SK-N-SH (cell line): ENCODE data around the gene HPCAL4. TPM values are rescaled to one million over a fixed set of nuclear protein-coding genes. Genes with fewer than 3 reads are reported as not detected.

Experiments
- CTCF ChIA-PET: fragments of 300-600, 350-600 bp; formaldehyde crosslinking; extraction: SDS; loops from one replicate; lab custom pipeline; 2021; lab: Yijun Ruan, JAX
- POLR2A ChIA-PET: fragments of 350-600 bp; sonication (Branson Sonifier 250); formaldehyde crosslinking; extraction: SDS; loops from one replicate; lab custom pipeline; 2020; ENCODE audit warnings: antibody characterized with exemption, inconsistent platforms; lab: Yijun Ruan, JAX
- DNase-seq: peaks from one replicate; pipeline ENCODE4 v3.0.0; 2012
- H2AFZ ChIP-seq: fragments of 200-600 bp; sonication (generic); 2 replicates; pipeline ENCODE4 v1.8.1; 2016; ENCODE audit warnings: antibody characterized with exemption, mild to moderate bottlenecking, low read depth
- H3F3A ChIP-seq: fragments of 200-600 bp; sonication (generic); replicated peaks from 2 replicates; pipeline ENCODE3; 2016; ENCODE audit warnings: antibody characterized with exemption, mild to moderate bottlenecking; ENCODE audit not compliant: insufficient read depth
- H3K27ac ChIP-seq, 2 experiments: fragments of 200-500 bp in 1 of 2; fragments of 200-600 bp in 1 of 2; sonication (Bioruptor generic) in 1 of 2; sonication (generic), shearing (Covaris generic) in 1 of 2; 2 replicates each; pipeline versions ENCODE4 v1.5.1 to v1.6.1; 2014 to 2016; ENCODE audit warnings: low read depth in 2 of 2, inconsistent platforms in 1 of 2, low read length in 1 of 2, mild to moderate bottlenecking in 1 of 2, mixed read lengths in 1 of 2
- H3K27me3 ChIP-seq: fragments of 200-600 bp; sonication (generic), shearing (Covaris generic); 2 replicates; pipeline ENCODE4 v1.6.1; 2016; ENCODE audit warnings: mixed run types; ENCODE audit not compliant: insufficient read depth
- H3K36me3 ChIP-seq, 2 experiments: fragments of 200-500 bp in 1 of 2; fragments of 200-600 bp in 1 of 2; sonication (Bioruptor generic) in 1 of 2; sonication (generic) in 1 of 2; replicated peaks in 1 of 2; 2 replicates each; pipeline versions ENCODE3 to v1.5.1; 2014 to 2016; ENCODE audit warnings: low read length in 1 of 2, mild to moderate bottlenecking in 1 of 2; ENCODE audit not compliant: insufficient read depth in 2 of 2, control insufficient read depth in 1 of 2
- H3K4me1 ChIP-seq, 2 experiments: fragments of 200-500 bp in 1 of 2; fragments of 200-600 bp in 1 of 2; sonication (Bioruptor generic) in 1 of 2; sonication (generic), shearing (Covaris generic) in 1 of 2; 2 replicates each; pipeline versions ENCODE4 v1.5.1 to v1.6.1; 2014 to 2016; ENCODE audit warnings: low read depth in 1 of 2, low read length in 1 of 2, mixed run types in 1 of 2; ENCODE audit not compliant: insufficient read depth in 2 of 2, control insufficient read depth in 1 of 2
- H3K4me2 ChIP-seq: fragments of 200-600 bp; sonication (generic), shearing (Covaris generic); 2 replicates; pipeline ENCODE4 v1.6.1; 2017; ENCODE audit warnings: mixed run types
- H3K4me3 ChIP-seq, 2 experiments: fragments of 200-500 bp in 1 of 2; fragments of 200-600 bp in 1 of 2; sonication (Bioruptor generic) in 1 of 2; sonication (generic), shearing (Covaris generic) in 1 of 2; 2 replicates each; pipeline versions ENCODE4 v1.5.1 to v1.8.1; 2014 to 2016; ENCODE audit warnings: low read depth in 2 of 2, inconsistent platforms in 1 of 2, low read length in 1 of 2, mild to moderate bottlenecking in 1 of 2, mixed read lengths in 1 of 2, moderate library complexity in 1 of 2
- H3K79me2 ChIP-seq: fragments of 200-600 bp; sonication (generic); 2 replicates; pipeline ENCODE4 v1.8.1; 2017; ENCODE audit warnings: mild to moderate bottlenecking; ENCODE audit not compliant: insufficient read depth
- H3K9ac ChIP-seq: fragments of 200-600 bp; sonication (generic); 2 replicates; pipeline ENCODE4 v1.6.1; 2017; ENCODE audit warnings: mixed run types
- H3K9me2 ChIP-seq: fragments of 200-600 bp; sonication (generic); 2 replicates; pipeline ENCODE4 v1.6.1; 2017; ENCODE audit warnings: mixed run types
- H3K9me3 ChIP-seq: fragments of 200-600 bp; sonication (generic); 2 replicates; pipeline ENCODE4 v1.6.1; 2017; ENCODE audit warnings: mixed run types, mild to moderate bottlenecking, moderate library complexity
- H4K20me1 ChIP-seq: fragments of 200-600 bp; sonication (generic); 2 replicates; pipeline ENCODE4 v1.6.1; 2017; ENCODE audit warnings: mild to moderate bottlenecking, mixed run types; ENCODE audit not compliant: insufficient read depth
- CHD2 ChIP-seq: fragments of 150-350 bp; IDR thresholded peaks from 2 replicates; pipeline ENCODE4 v1.6.1; 2018; ENCODE audit warnings: low read length; ENCODE audit not compliant: partially characterized antibody
- CTCF ChIP-seq: fragments of 200-600 bp; sonication (generic); IDR thresholded peaks from 2 replicates; pipeline ENCODE4 v1.6.1; 2017; ENCODE audit warnings: antibody characterized with exemption, mild to moderate bottlenecking, moderate library complexity
- ELF1 ChIP-seq: IDR thresholded peaks from 2 replicates; pipeline ENCODE4 v1.4.0; 2012
- GATA2 ChIP-seq: sonication (generic); formaldehyde crosslinking; IDR thresholded peaks from 2 replicates; pipeline ENCODE4 v1.5.0; 2020; ENCODE audit warnings: mild to moderate bottlenecking, missing genetic modification reagents
- JUND ChIP-seq: IDR thresholded peaks from 2 replicates; pipeline ENCODE4 v1.4.0; 2012
- NRF1 ChIP-seq: IDR thresholded peaks from 2 replicates; pipeline ENCODE4 v1.6.1; 2012; ENCODE audit warnings: low read depth, mild to moderate bottlenecking, low read length
- POLR2AphosphoS5 ChIP-seq: IDR thresholded peaks from 2 replicates; pipeline ENCODE4 v1.6.1; 2012; ENCODE audit warnings: low read depth, low read length
- RAD21 ChIP-seq: IDR thresholded peaks from 2 replicates; pipeline ENCODE4 v1.6.1; 2012; ENCODE audit warnings: mild to moderate bottlenecking, low read length
- RCOR1 ChIP-seq: fragments of 150-350 bp; IDR thresholded peaks from 2 replicates; pipeline ENCODE4 v1.6.1; 2017; ENCODE audit warnings: antibody characterized with exemption, low read length
- RFX5 ChIP-seq: IDR thresholded peaks from 2 replicates; pipeline ENCODE4 v1.6.1; 2012; ENCODE audit warnings: mild to moderate bottlenecking, improper control_type of control experiment, low read length
- SMC3 ChIP-seq: IDR thresholded peaks from 2 replicates; pipeline ENCODE4 v1.6.1; 2012; ENCODE audit warnings: low read depth, low read length, improper control_type of control experiment
- TAF1 ChIP-seq: IDR thresholded peaks from 2 replicates; pipeline ENCODE4 v1.6.1; 2012; ENCODE audit warnings: low read depth, mild to moderate bottlenecking, low read length, moderate library complexity, borderline replicate concordance
- TCF12 ChIP-seq: IDR thresholded peaks from 2 replicates; pipeline ENCODE4 v1.4.0; 2012
- TEAD4 ChIP-seq: IDR thresholded peaks from 2 replicates; pipeline ENCODE4 v1.4.0; 2012; ENCODE audit warnings: mild to moderate bottlenecking, borderline replicate concordance; ENCODE audit not compliant: insufficient read depth
- USF2 ChIP-seq: fragments of 150-350 bp; IDR thresholded peaks from 2 replicates; pipeline ENCODE4 v1.6.1; 2017; ENCODE audit warnings: antibody characterized with exemption, low read length, low read depth, borderline replicate concordance
- YY1 ChIP-seq: IDR thresholded peaks from 2 replicates; pipeline ENCODE4 v1.4.0; 2012; ENCODE audit warnings: low read depth, mild to moderate bottlenecking
- ZBTB33 ChIP-seq: IDR thresholded peaks from 2 replicates; pipeline ENCODE4 v1.4.0; 2012; ENCODE audit warnings: low read depth, borderline replicate concordance
- WGBS: methylation state at CpG from one replicate; pipeline ENCODE4 v1.1.6; 2017; ENCODE audit warnings: low lambda C conversion rate; 5-methylcytosine and 5-hydroxymethylcytosine counted together
- polyA plus RNA-seq, 3 experiments: library from polyadenylated mRNA; depleted of rRNA; stranded (reverse); fragments of >200 nt; gene quantifications; 2 replicates each; pipeline ENCODE4 v1.2.3, GENCODE V29; 2012
- TF ChIP-seq, protein P1 (sequence below): fragments of 150-350 bp; IDR thresholded peaks from 2 replicates; pipeline ENCODE4 v1.6.1; 2016; ENCODE audit warnings: mild to moderate bottlenecking, low read depth, low read length
- TF ChIP-seq, protein P2 (sequence below): IDR thresholded peaks from 2 replicates; pipeline ENCODE4 v1.4.0; 2012; ENCODE audit warnings: low read depth

Gene HPCAL4
- polyA plus RNA-seq, 1 of the 3 experiments (the other 2 are of a cell fraction), result 0.15 TPM

DNA sequence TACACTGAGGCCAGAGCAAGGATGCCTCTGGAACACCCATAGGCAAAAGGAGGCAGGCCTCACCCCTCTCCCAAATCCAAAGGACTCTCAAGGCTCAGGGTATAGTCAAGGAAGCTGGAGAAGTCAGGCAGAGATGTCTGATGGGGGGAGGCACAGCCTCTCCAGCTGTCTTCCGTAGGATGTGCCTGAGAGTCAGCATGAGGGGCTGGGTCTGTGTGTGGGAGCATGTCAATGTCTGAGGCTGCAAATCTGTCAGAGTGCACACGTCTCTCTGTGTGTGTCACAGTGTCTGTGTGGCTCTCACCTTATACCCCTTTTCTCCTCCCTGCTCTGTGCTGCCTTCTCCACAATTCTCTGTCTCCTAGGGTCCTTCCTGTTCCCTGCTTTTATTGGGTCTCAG is 4.0 kb downstream of the HPCAL4 start:
- Histone ChIP-seq H3K27me3 (peaks cover 36% of the 10 kb centered on the region), H4K20me1 (no peaks in the 10 kb centered on the region), H3K4me3 (no peak overlapping the region), H2AFZ (no peak overlapping the region), H3K9ac (no peak overlapping the region), H3K36me3 (no peaks in the 10 kb centered on the region), H3F3A (no peaks in the 10 kb centered on the region), H3K4me2 (no peak overlapping the region), H3K9me3 (no peaks in the 10 kb centered on the region), H3K27ac (no peak overlapping the region), H3K79me2 (no peaks in the 10 kb centered on the region), H3K4me1 (peaks cover 0 to 32% of the 10 kb centered on the region in 2 experiments; a peak in 2 of 4 replicates), H3K9me2 (no peaks in the 10 kb centered on the region)
- ChIA-PET CTCF (interaction anchor here (3.0 to 8.0 kb wide), 2 partner anchors 14 to 15 kb away, joined by 35 to 61 read pairs; partner anchors contain the start of gene NT5C1A), POLR2A (no interaction called here)
- no peak for DNase-seq
- TF ChIP-seq CHD2 (no peak), NRF1 (no peak), TAF1 (no peak), ZBTB33 (no peak), ELF1 (no peak), GATA2 (no peak), TEAD4 (no peak), USF2 (no peak), JUND (no peak), TCF12 (no peak)
- TF ChIP-seq, protein P1, sequence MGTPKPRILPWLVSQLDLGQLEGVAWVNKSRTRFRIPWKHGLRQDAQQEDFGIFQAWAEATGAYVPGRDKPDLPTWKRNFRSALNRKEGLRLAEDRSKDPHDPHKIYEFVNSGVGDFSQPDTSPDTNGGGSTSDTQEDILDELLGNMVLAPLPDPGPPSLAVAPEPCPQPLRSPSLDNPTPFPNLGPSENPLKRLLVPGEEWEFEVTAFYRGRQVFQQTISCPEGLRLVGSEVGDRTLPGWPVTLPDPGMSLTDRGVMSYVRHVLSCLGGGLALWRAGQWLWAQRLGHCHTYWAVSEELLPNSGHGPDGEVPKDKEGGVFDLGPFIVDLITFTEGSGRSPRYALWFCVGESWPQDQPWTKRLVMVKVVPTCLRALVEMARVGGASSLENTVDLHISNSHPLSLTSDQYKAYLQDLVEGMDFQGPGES, result no peak
- TF ChIP-seq, protein P2, sequence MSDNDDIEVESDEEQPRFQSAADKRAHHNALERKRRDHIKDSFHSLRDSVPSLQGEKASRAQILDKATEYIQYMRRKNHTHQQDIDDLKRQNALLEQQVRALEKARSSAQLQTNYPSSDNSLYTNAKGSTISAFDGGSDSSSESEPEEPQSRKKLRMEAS, result no peak
- WGBS, result 20% methylated on average over 1 of the region's 2 CpGs

DNA sequence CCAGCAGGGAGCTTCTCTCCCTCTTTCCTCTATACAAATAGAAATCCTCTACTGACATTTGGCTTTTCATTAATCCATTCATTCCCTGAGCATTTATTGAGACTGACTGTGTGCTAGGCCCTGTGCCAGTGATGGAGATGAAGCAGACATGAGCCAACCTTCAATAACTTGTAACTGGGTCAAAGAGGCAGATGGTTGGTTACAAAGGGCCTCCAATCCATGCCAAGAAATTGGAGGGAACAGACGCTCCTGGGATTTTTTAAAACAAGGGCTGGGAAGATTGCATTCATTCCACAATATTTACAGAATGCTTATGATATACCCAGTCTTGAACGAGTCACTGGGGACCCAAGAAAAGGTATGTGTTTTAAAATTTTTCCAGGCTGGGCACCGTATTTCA is 6.2 kb downstream of the HPCAL4 start:
- no peak for DNase-seq
- Histone ChIP-seq H3K4me3 (no peak overlapping the region), H3K4me1 (peaks cover 0 to 17% of the 10 kb centered on the region in 2 experiments; a peak in 1 of 4 replicates), H3K36me3 (no peaks in the 10 kb centered on the region), H3K27me3 (peaks cover 37% of the 10 kb centered on the region), H4K20me1 (no peaks in the 10 kb centered on the region), H3K9ac (no peak overlapping the region), H3K9me2 (no peaks in the 10 kb centered on the region), H3K27ac (no peak overlapping the region), H3K4me2 (no peak overlapping the region), H3F3A (no peaks in the 10 kb centered on the region), H2AFZ (no peak overlapping the region), H3K9me3 (no peaks in the 10 kb centered on the region), H3K79me2 (no peaks in the 10 kb centered on the region)
- ChIA-PET POLR2A (no interaction called here), CTCF (interaction anchor here (0.8 to 2.1 kb wide), 2 partner anchors 12 to 79 kb away, joined by 4 to 10 read pairs; partner anchors contain the start of gene NT5C1A)
- WGBS, result 67% methylated on average over 3 of the region's 3 CpGs
- TF ChIP-seq USF2, result no peak
- TF ChIP-seq RFX5, result no peak
- no peak for TF ChIP-seq TCF12
- TF ChIP-seq YY1, result no peak
- no peak for TF ChIP-seq TEAD4
- no peak for TF ChIP-seq TAF1
- TF ChIP-seq ELF1, result no peak
- no peak for TF ChIP-seq RAD21
- TF ChIP-seq SMC3, result no peak
- TF ChIP-seq, protein P1, result no peak
- TF ChIP-seq RCOR1, result no peak
- TF ChIP-seq NRF1, result no peak
- TF ChIP-seq POLR2AphosphoS5, result no peak
- TF ChIP-seq GATA2, result no peak
- no peak for TF ChIP-seq CTCF
